GM12892 (cell line): ENCODE results near the gene BPIFB3.

Experiments
- DNase-seq: peaks from one replicate; pipeline ENCODE4 v3.0.0; 2011; ENCODE audit not compliant: insufficient read length
- FAIRE-seq: peaks from 2 replicates; lab custom pipeline; 2011; peaks lifted over from hg19 to GRCh38; lab: Jason Lieb, UNC
- POLR2A ChIP-seq: IDR thresholded peaks from 2 replicates; pipeline ENCODE4 v1.6.1; 2011; ENCODE audit warnings: low read depth, low read length, control low read depth
- POLR2AphosphoS5 ChIP-seq: IDR thresholded peaks from 2 replicates; pipeline ENCODE4 v1.6.1; 2011; ENCODE audit warnings: low read depth, low read length, control low read depth
- TAF1 ChIP-seq: IDR thresholded peaks from 2 replicates; pipeline ENCODE4 v1.6.1; 2011; ENCODE audit warnings: low read depth, mild to moderate bottlenecking, control low read depth, low read length, borderline replicate concordance

BPIFB3 gene

DNA sequence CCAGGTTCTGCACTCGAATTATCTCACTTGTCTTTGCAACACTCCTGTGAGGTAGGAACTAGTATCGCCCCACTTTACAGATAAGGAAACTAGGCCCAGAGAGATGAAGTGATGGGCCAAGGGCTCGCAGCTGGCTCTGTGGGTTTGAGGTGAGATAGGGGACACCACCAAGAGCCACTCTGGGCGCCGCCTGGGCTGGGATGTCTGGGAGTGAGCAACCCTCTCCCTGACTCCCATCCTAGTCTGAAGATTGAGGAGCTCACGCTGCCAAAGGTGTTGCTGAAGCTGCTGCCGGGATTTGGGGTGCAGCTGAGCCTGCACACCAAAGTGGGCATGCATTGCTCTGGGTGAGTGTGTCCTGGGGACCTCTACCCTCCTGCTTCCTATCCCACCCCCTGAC lies 5.4 kb downstream of the BPIFB3 start:
- TF ChIP-seq TAF1 (no peak), POLR2AphosphoS5 (no peak), POLR2A (no peak)
- no peak for DNase-seq
- FAIRE-seq, result no peak

GRCh38 chr20:33059741-33060390 lies 6.2 kb downstream of the BPIFB3 start:
- DNase-seq (no peak), FAIRE-seq (no peak)
- no peak for TF ChIP-seq POLR2A
- no peak for TF ChIP-seq POLR2AphosphoS5
- no peak for TF ChIP-seq TAF1

DNA sequence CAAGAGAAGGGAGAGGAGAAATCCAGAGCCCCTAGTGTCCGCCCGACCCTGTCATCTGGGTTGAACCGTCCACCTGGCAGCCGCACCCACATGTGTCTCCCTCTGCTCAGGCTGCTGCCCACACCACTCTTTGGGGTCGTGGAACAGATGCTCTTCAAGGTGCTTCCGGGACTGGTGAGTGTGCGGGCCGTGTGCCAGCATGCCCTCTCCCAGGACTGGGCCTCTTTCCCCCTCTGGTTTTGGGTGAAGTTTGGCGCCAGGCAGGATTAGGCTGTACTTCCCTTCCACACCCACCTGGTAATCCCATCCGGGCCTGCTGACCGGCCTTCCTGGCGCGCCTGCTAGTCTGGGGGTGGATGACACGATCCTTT lies 7.9 kb downstream of the BPIFB3 start:
- FAIRE-seq (no peak), DNase-seq (no peak)
- TF ChIP-seq POLR2A, result no peak
- no peak for TF ChIP-seq TAF1
- TF ChIP-seq POLR2AphosphoS5, result no peak

DNA sequence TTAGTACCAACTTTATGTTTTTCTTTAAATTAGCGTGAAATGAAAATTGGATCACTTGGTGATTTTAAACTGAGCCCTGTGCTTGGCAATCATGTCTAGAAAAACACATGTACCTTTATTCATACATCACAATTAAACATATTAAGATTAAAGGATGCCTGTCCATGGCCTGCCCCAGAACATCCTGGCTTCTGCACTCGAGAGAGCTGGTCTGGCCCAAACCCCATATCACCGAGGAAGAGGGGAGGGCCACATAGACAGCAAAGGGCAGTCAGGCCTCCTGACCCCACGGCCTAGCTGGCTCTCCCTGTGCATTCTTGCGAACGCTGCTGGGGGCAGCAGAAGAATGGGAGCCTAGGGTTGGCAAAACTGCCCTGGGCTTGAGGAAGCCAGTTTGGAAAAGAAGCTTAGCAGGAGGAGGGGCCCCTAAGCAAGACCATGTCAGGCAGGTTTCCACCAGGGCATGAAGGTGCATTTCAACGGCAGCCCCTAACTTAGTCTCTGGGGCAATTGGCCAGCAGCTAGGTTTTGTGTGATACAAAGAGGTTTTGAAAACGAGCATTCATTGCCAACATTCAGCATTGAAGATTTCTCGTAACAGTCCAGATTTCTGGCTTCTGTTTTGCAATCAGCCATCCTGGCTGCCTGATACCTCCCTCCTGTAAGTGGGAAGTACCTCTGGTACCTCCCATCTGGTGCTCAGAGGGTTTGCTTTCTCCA lies 8.6 kb downstream of the BPIFB3 start:
- TF ChIP-seq POLR2AphosphoS5 (no peak), POLR2A (no peak), TAF1 (no peak)
- DNase-seq (no peak), FAIRE-seq (no peak)

DNA sequence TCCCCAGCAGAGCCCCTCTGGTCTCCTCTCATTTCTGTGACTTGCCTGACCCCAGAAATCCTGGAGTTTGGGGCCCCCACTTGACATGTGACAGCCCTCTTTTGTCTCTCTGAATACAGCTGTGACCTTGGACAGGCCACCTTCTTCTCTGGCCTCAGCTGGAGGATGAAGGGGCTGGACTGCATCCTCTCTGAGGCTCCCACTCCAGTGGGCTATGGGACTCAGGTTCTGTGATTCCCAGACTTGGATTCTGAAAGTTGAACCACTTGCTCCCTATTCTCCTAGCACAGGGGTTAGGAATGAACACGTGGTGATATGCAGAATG lies 9.1 kb downstream of the BPIFB3 start:
- DNase-seq, result no peak
- TF ChIP-seq TAF1 (no peak), POLR2A (no peak), POLR2AphosphoS5 (no peak)
- no peak for FAIRE-seq

DNA sequence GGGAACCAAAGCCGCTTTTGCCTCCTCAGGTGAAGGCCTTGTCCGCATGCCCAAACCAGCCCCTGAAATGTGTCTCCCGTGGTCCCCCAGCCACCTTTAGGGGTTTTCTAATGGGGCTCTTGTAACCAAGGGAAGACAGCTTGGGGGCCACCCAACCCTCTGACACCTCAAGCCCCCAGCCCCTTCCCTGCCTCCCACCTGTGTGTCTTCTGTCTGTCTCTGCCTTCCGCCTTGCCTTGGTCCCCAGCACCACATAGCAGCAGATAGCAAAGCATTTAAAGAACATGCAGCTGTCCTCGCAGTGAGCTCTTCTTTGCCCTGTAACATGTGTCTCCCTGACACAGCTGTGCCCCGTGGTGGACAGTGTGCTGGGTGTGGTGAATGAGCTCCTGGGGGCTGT lies 9.6 kb downstream of the BPIFB3 start:
- DNase-seq (no peak), FAIRE-seq (no peak)
- TF ChIP-seq POLR2A (no peak), POLR2AphosphoS5 (no peak), TAF1 (no peak)

- no peak for FAIRE-seq
- TF ChIP-seq TAF1, result no peak
These were observed 11.0 kb downstream of the BPIFB3 start for GRCh38 chr20:33064572-33065287.

DNA sequence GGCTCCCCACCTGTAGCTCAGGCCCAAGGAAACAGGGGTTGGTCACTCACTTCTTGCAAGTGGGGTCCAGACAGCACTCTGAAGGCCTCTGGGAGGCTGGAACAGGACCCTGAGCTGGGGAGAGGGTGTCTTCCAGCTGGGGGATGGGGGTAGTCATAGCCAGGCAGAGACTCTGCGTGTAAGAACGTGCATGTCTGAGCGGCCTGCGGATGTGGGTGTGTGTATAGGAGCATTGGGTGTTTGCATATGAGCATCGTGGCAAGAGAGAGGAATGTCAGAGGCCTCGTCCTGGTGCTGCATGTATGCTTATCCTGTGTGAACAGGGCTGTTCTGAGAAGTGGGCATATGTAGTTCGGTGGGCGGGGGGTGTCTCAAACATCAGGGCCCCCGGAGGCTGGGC lies 12.1 kb downstream of the BPIFB3 start:
- TF ChIP-seq TAF1 (no peak), POLR2AphosphoS5 (no peak), POLR2A (no peak)
- no peak for DNase-seq
- FAIRE-seq, result no peak

More at GRCh38 chr20:33064572-33065287, 11.0 kb downstream of the BPIFB3 start:
- DNase-seq, result no peak

DNA sequence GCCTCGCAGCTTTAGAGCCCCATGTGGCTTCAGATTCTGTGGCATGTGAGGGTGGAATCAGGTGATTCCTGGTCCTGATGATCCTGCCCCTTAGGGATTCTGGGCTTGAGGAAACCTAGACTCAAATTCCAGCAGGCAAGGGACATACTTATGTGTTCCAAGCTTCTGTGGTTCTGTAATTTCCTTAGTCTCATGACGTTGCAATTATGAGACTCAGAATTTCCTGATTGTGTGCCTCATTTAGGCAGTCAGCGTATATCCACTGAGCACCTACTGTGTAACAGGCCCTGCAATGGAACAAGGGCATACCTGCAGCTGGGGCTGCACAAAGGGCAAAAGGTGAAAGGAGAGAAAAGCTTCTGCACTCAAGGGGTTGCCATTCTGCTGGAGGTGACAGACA lies 14.1 kb downstream of the BPIFB3 start:
- DNase-seq (no peak), FAIRE-seq (no peak)
- TF ChIP-seq POLR2AphosphoS5 (no peak), TAF1 (no peak), POLR2A (no peak)

DNA sequence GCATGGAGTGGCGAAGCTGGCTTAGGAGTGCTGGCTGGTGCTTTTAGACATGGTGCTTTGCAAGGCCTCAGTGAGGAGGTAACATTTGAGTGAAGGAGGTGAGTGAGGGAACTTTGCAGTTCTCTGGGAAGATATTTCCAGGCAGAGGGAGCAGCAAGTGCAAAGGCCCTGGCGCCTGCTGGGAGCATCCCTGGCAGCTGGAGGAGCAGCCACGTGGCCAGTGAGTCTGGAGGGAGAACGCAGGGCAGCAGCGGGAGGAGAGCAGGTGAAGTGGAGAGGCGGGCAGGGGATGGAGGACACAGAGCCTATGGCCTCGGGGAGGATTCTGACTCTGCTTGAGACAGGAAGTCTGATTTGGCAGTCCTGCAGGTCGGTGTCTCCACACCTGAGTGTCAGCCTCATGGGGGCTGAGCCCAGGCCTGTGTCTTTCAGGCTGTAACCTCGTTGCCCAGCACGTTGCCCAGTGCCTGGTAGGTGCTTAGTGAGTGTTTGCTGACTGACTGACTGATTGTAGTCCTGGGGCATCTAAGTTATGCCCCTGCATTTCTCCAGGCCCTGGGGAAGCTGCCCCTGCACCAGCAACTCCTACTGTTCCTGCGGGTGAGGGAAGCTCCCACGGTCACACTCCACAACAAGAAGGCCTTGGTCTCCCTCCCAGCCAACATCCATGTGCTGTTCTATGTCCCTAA lies 14.7 kb downstream of the BPIFB3 start:
- FAIRE-seq (no peak), DNase-seq (no peak)
- TF ChIP-seq TAF1 (no peak), POLR2A (no peak), POLR2AphosphoS5 (no peak)

DNA sequence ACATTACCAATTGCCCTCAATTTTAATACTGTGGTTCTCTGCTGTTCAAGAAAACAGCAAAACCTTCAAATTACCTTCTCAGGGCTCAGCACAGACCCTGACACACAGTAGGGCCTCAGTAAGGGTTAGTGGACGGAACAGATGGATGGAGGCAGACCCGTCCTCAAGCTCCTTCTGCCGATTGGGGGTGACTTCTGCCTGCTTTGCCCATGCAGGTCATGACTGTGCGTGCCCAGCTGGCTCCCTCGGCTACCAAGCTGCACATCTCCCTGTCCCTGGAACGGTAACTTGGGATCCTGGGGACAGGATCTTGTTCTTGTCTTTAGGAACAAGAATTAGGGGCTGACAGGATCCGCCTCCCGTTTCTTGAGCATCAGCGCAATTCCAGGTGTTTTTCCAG lies 16.0 kb downstream of the BPIFB3 start:
- no peak for FAIRE-seq
- TF ChIP-seq POLR2A (no peak), POLR2AphosphoS5 (no peak), TAF1 (no peak)
- no peak for DNase-seq
